IPS DF 19.7 (cell line): ENCODE measurements around the gene MYL10.
A peak's percentile ranks its signal among the peaks of the same experiment; 100 is the strongest.

ENCODE experiments used
- DNase-seq: peaks from one replicate; pipeline ENCODE4 v3.0.0-alpha.2; 2013; ENCODE audit warnings: low read depth, low spot score

The MYL10 gene

DNA sequence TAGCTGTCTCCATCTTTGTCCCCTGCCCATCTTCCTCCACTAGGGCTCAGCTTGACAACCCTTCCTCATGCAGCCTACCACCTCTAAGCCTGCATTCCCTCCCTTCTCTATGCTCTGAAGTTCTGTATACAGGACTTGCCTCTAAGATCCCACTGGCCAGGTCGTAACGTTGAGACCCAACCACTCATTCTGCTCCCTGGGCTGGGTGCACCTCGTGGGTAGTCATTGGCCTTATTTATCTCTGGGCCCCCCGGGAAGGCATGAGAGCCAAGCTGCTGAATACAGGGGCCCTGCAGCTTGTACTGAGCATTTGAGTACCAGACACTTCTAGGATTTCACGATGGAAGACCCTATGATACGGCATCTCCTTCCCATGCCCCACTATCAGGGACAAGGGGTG, 31.2 kb downstream of the MYL10 start:
- DNase-seq, result no peak

DNA sequence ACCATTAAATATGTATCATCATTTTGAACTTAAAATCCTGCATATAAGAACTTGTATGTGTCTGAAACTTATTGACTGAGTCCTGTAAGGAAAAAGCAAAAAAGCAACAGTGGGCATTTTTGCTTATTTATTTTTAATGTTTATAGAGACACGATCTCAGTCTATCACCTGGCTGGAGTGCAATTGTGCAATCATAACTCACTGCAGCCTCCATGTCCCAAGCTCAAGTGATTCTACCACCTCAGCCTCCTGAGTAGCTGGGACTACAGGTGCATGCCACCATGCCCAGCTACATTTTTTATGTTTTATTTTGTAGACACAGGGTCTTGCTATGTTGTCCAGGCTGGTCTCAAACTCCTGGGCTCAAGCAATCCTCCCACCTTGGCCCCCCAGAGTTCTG, 32.2 kb downstream of the MYL10 start:
- no peak for DNase-seq

DNA sequence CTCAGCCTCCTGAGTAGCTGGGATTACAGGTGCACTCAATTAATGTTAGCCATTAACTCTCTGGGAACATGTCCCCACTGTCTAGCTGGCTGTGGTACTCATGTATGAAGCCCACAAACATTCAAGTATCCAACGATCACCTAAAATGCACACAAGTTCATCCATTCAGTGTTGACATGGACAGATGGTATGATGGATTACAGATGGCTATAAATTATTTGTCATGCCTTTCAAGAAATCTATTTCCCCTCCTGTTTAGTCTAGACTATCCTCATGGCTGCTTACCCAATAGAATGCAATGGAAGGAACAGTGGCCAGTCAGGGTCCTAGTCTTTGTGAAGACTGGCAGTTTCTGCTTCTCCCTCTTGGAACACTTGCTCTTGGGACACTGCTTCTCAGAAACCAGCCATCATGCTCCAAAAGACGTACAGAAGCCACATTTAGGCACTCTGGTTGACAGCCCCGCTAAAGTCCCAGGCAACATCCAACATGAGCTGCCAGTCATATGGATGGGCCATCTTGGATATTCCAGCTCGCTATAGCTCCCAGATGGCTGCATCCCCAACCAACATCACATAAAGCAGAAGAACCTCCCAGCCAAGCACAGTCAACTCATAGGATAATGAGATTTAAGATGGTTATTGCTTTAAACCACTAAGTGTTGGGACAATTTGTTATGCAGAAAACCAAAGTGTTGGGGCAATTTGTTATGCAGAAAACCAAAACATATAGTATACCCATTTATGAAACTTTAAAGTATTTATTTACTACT, 33.1 kb downstream of the MYL10 start:
- no peak for DNase-seq

DNA sequence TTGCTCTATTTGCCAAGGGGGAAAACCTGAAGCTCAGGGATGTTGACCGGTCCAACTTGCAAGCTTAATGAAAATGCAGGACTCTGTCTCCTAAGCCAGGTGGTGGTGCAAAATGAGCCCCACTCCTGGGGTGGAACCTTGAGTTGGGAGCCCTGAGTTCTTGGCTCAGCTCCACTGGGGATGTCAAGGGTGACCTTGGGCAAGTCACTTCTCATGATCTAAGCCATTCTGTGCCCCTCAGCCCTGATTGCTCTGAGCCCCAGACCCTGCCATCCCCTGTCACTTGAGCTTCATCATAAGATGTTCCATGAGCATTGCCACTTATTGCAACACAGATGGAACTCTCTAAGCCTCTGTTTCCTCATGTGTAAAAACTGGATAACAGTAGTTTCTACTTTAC, 33.9 kb downstream of the MYL10 start:
- DNase-seq, result no peak

DNA sequence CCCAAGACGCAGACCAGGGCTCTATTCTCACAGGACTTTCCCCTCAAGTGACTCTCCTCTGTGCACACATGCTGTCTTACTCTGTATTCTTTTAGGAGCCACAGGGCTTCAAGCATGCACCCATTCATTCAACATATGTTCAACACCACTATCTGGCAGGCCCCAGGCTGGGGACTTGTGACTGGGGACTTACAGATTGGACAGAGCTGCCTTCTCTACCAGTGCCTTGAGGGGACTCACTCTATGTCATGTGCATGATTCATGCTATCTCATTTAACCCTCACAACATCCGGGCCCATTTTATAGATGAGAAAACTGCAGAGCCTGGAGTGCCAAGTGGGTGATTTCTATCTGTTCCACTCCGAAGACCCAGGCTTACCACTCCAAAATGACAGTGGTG, 34.3 kb downstream of the MYL10 start:
- DNase-seq, result no peak

DNA sequence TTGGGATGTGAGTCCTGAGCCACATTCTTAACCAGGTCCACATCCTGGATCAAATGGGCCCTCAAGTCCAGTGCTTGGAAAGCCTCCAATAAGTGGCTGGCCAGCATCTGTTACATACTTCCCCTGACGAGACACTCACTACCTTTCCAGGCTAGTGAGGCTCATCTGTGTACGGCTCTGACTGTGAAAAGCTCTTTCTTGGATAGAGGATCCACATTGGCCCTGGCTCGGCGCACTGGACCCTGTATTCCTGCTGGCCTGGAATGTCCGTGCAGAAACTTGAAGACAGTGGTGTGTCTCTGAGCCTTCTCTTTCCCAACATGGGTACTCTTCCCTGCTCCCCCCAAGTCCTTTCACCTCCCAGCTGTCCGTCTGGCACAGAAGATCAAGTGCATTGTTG, 35.5 kb downstream of the MYL10 start:
- no peak for DNase-seq

DNA sequence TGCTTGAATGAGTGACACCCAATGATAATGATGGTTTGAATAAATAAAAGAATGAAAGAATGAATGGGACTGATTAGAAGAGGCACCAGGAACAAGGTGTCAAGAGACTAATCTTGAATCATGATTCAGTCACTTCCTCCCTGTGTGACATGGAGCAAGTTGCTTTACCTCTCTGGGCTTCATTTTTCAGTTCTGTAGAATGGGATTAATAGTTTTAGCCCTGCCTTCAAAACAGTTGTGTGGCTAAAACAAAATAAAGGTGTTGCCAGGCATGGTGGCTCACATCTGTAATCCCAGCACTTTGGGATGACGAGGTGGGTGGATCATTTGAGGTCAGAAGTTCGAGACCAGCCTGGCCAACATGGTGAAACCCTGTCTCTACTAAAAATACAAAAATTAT, 37.6 kb downstream of the MYL10 start:
- no peak for DNase-seq

DNA sequence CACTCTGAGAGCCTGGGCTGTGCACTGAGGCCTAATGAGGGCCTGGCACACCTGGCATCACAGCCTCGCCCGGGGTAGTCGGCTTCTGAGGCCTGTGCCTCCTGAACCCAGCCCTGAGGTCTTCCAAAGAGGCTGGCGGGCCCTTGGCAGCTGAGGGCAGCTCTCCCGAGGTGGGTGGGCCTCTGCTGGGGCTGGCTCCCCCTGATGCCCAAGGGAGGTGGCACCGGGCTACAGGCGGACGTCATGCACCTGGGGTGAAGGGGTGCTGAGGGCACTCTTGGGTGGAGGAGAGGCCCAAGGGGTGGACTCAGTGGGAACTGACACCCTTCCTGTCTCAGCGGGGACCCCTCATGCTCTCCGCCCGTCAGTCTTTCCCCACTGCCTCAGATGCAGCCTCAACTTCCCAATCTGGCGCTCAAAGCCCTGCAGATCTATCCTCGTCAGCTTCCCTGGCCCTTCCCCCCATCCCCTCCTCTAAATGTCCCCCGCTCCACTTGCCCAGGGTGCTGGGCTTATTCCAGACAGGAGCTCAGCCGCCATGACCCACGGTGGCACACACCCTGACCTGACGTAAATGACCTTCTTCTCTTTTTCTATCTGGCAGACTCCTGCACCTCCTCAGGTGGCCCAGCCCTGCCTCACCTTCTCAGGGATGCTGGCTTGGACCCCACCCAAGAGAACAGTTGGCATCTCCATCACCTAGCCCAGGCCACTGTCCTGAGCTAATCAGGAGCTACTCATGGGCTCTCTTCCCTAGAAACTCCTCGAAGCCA, 38.2 kb downstream of the MYL10 start:
- DNase-seq, result no peak

DNA sequence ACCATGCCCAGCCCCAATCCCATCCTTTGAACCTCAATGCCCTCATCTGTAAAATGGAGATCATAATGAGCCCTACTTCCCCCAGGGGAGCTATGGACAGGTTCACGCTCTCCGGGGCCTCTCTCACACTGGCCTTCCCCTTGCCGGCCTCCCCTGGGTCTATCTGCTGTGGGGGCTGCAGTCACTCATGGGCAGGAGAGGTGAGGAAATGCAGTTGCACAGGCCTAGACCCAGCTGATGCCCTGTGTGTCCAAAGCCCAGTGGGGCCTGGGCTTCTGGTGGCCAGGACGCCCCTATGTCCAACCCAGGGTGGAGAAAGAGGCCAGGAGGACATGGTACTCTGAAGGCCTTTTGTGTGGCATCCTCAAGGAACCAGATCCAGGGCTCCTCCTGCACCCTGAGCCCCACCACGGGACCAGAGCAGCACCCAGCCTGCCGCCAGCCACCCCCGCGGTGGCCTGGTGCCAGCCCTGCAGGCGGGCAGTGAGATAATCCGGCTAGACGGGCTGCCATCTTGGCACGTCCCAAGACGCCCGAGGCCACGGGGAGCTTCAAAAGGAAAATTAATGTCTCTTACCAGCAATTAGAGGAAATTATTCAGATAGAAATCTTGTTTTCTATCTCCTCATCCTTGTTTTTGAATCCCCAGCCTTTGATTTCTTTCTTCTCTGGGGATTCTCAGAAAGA, 39.0 kb downstream of the MYL10 start:
- DNase-seq, result no peak

DNA sequence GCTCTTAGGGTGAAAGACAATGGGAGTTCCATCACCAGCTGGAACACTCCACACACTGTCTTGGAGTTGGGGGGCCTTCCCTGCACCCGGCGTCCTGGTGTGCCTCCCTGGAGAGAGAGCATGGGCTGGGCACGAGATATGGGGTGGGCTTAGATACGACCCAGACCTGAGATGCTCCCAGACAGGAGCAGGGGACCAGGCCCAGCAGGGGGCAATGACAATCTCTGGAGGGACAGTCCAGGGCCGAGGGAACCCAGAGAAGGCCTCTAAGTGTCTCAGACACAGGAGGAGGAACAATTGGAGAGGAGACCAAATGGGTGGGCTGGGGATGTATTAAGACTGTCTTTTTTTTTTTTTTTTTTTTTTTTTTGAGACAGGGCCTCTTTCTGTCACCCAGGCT, 40.0 kb downstream of the MYL10 start:
- DNase-seq, result no peak

DNA sequence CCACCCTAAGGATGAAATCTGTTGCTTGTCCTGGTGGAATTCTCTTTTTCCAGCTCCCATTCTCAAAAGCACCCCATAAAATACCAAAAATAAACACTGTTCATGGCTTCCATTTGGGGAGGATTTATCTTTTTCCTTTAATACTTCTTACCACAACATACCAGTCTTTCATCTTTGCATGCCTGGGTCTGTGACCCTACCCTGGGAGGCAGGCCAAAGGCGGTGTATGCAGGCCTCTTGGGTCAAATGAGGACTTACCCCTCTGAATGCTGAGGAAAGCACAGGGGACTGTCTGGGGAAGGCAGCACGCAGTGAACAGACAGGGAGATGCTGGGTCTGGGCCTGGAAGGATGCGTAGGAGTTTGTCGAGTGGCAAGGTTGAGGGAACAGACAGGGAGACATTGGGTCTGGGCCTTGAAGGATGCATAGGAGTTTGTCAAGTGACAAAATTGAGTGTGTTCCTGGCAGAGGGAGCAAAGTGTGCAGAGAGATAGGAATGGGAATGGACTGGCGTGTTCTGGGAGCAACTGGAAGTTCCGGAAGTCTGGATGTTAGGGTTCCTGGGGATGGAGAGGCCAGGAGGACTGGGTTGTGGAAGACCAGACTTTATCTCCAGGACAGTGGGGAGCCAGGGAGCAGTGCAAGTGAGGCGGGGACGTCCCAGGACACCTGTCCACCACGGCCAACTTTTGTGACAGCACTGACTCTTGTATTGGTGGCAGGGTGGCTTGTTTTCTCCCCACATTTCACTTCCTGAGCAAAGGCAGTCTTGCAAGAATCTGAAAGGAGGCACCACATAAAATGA, 40.8 kb downstream of the MYL10 start:
- no peak for DNase-seq

DNA sequence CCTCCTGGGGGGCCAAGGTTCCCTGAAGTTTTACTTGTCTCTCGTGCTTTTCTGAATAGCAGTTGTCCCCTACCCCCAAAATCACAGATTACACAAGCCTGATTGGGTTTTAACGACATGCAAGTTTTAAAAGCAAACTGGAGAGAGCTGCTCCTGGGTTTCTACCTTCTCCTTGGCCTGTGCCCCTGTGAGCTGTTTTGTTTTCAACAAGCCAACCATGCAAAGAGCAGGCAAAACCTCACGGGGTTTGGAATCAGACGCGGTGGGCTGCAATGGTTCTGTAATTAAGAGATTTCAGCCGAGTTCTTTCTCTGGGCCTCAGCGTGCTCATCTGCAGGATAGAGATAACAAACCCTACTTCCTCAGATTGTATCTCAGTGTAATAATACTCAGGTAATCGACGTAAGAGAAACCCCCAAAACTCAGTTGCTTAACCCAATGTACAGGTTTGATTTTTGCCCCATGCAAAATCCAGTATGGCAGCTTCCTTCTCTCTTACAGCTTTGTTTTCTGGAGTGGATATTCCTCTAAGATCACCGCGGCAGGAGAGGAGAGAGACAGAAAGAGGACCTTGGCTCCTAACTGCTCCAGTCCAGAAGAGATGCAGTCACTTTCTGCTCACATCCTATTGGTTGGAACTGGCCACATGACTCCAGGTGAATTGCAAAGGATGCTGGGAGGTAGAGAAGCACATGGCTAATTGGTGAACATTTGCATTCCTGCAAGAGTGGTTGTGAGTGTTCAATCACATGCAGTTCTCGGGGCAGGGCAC, 42.0 kb downstream of the MYL10 start:
- no peak for DNase-seq

DNA sequence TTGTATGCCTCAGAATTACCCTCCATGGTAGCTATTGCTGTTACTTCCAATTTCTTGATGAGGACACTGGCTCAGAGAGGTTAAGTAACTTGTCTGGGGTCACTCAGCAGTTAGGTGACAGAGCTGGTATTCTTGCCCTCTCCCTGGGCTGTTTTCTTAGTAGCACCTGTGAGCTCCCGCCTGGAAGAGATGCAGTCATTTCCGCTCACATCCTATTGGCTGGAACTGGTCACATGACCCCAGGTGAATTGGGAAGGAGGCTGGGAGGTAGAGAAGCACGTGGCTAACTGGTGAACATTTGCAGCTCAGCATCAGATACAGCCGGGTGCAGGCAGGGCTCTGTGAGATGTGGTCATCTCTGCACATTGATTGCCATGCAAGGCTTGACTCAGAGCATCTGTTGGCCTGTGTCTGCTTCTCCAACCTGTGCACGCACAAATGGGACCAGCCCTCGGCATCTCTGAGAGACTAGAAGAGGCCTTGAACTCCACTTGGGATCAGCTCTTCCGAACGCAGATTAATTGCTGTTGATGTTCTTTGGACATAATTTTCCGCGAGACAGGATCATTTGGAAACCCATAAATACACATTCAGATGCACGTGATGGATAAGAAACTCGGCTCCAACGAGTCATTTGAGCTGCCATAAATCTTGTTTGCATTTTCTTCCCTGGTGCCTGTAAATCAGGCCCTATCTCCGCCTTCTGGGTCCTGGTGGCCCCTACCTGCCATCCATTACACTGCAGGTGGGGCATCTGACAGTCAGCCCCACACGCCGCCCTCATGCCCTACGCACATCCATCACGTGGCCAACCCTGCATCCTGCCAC, 42.8 kb downstream of the MYL10 start:
- peak; percentile 48 for DNase-seq

DNA sequence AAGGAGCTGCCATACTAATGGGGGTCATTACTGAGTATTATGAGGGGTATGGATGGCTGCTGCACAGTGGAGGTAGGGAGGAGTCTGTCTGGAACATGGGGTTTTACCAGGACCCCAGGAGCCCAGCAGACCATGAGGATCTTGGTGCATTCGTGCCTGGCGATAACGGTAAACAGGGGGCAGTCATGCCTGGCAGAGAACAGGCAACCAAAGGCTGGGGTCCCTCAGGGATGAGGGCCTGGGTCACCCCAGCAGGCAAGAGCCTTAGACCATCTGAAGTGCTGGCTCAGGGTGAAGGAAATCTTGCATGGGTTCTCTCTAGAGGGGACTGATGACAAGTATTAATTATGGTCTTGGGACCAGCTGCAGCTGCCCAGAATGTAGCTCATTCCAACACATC, 46.1 kb downstream of the MYL10 start:
- no peak for DNase-seq

DNA sequence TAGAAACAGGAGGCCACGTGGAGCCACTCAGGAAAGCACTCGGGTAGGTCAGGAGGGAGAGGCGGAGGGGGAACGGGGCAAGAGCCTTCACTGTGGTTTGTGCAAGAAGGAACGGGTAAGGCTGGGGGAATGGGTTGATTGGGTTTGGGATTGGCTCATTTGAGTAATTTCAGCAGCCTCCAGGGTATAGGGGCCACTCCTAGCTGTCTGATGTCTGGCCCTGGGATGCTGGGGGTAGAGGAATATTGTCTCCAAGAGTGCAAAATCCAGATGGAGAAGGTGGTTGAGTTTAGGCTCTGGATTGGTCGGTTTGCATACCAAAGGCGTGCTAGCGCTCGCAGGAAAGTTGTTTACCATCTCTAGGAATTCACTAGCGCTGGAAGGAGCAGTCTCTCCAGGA, 47.2 kb downstream of the MYL10 start:
- DNase-seq, result no peak

DNA sequence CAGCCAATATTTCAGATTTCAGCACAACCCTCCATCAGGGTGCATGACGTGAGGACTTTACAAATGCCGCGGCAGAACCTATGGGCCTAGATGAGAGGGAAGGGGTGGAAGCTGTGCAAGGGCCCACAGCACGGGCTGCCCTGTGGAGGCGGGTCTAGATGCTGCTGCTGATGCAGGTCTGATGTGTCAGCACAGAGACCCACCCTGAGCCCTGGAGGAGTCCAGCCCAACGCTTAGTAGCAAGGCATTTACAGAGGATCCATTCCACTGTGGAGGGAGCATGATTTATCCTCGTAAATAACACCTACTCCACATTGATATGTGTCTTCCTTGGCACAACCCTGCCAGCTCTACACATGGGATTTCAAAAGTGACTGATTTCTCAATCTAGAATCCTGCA, 48.5 kb downstream of the MYL10 start:
- DNase-seq, result no peak

DNA sequence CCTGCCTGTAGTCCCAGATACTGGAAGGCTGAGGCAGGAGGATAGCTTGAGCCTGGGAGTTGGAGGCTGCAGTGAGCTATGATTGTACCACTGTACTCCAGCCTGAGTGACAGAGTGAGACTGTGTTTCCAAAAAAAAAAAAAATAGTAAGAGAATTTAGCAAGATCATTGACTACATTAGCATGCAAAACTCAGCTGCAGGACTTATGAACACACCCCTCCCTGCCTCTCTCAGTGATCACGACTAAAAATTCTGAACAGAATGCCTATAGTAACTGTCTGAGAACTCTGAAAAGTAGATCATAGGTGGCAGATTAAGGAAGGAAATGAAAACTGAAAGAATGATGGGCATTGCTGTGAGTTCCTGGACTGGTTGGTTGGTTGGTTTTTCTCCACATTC, 50.5 kb downstream of the MYL10 start:
- no peak for DNase-seq

DNA sequence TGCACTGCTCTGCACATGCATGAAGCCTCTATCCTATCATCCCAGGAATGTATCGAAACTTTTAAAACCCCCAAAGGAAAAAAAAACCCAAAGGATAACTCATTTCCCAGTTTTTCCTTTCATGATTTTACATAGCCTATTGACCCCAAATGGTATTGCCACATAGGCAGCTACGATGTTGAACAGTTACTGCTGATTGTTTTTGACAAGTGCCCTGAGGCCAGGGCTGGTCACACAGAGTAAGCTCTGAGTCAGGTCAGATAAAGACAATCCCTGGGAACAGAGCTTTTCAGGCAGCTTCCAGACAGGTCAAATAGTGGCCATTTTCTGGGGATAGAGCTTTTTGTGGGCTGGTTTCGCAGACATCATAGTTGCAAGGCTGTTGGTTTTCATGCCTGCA, 52.1 kb downstream of the MYL10 start:
- DNase-seq, result no peak

DNA sequence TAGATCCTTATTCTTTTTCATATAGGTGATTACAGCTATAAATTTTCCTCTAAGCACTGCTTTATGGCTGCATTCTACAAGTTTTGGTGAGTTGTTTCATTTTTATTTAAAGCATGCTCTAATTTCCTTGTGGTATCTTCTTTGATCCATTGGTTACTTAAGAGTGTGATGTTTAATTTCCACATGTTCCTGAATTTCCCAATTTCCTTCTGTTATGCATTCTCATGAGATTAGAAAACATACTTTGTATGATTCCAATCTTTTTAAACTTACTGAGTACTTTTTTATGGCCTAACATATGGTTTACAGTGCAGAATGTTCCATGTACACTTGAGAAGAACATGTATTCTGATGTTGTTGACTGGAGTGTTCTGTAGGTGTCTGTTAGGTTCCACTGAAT, 53.4 kb downstream of the MYL10 start:
- DNase-seq, result no peak

DNA sequence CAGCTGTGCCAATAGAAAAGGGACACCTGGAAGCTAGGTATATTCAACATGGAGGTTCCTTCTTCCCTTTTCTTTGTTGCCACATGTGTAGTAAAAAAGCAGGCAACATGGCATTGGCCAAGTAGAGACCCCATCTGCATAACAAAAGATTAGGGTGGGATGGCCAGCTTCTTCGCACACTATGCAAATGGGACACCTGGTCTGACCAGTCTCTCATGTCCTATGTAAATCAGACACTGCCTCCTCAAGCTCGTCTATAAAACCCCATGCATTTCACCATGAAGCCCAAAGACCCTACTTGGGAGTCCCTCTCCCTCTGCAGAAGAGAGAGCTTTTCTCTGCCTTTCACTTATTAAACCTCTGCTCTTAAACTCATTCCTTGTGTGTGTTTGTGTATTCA, 53.9 kb downstream of the MYL10 start:
- DNase-seq, result peak; percentile 99
